Activated T-helper 9 cell treated with anti-CD3 and anti-CD28 coated beads, Interleukin-2, amount 50 U/mL, for 16 hours (primary cell): ENCODE results near the gene PACS1.
"Not testable (repeated sequence)": the region's sequence is repeated elsewhere in the genome, so short reads cannot be mapped to it uniquely, and the experiment has no call there.

Source experiments
- DNase-seq: peaks from one replicate; pipeline ENCODE4 v3.0.0-alpha.2; 2020; ENCODE audit warnings: low read depth

Gene PACS1

DNA sequence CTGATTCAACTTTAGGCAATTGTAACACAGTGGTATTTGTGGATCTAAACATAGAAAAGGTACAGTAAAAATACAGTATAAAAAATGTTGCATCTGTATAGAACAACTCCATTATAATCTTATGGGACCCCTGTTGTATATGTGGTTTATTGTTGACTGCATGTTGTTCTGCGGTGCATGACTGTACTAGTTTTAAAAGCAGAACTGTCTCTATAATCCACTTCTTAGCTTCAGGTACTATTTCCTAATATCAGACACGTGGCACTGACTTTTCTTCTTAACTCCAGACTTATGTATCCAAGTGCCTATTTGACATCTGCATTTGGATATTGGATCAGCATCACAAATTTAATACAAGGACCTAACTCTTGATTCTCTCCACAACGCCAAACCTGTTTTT, 41.1 kb downstream of the PACS1 start:
- DNase-seq: no peak

- no peak for DNase-seq
Measured at GRCh38 chr11:66112041-66112491, 42.0 kb downstream of the PACS1 start.

DNA sequence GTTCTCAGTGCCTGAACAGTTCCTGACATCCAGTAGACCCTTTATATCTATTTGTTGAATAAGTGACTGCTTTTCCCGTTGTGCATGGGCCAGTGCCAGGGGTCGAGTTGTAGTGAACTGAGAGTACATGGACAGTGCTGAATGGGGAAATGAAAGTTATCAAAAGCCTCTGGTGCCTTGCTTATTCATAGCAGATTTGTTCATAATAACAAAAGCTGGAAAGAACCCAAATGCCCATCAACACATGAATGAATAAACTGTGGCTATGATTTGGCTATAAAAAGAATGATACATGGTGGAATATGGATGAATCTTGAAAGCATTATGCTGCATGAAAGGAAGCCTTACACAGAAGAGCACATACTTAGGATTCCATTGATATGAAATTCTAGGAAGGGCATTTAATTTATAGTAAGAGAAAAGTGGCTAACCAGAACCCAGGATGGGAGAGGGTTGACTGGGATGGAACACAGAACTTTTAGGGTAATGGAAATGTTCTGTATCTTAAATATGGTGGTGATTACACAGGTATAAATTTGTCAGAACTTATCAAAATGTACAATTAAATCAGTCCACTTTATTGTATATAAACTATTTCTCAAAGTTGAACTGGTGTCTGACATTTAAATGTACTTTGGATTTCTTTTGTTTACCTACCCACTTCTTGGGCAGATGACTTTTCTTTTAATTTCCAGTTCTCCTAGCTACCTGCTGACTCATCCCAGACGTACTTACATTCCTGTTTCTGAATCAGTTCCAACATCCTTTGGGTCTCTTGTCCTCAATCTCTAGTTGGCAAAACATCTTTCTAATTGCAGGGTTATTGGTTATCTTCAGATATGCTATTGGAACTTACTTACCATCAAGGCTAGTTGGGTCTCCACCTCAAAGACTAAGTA, 42.8 kb downstream of the PACS1 start:
- DNase-seq: no peak

- DNase-seq: not testable (repeated sequence)
Measured at GRCh38 chr11:66114957-66115356, 44.9 kb downstream of the PACS1 start.

- DNase-seq: no peak
Measured at GRCh38 chr11:66115638-66116301, 45.7 kb downstream of the PACS1 start.

- no peak for DNase-seq
Measured at GRCh38 chr11:66116576-66117361, 46.7 kb downstream of the PACS1 start.

- no peak for DNase-seq
Measured at GRCh38 chr11:66118847-66119246, 48.8 kb downstream of the PACS1 start.

DNA sequence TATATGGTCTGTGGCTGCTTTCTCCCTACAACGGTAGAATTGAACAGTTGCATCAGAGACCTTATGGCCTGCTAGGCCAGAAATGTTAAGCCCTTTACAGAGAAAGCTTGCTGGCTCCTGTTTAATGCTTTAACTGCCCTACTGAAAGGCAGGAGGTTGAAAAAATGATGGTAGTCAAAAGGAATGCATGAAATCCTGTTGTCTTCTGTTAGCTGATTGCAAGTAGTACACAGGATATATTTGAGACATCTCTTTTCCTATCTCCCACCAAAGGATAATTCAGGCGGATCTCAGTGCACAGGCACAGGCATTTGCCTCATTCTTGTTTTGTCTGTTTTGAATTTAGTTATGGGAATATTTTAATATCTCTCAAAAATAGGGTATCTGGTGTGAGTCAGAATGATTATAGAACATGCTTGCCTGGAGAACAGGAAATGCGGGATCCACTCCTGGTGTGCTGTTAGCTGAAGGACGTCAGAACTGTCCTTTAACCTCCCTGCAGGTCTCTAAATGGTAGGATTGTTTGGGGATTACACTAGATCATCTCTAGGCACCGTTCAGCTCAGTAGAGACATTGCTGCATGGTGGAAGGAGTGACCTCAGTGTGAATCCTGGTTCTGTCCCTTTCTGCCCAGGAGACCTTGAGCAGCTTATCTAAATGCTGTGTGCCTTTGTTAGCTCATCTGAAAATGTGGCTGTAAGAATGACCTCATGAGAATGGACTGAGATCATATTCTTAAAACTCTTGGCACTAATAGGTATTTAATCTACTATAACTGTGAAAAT, 49.5 kb downstream of the PACS1 start:
- DNase-seq: no peak

DNA sequence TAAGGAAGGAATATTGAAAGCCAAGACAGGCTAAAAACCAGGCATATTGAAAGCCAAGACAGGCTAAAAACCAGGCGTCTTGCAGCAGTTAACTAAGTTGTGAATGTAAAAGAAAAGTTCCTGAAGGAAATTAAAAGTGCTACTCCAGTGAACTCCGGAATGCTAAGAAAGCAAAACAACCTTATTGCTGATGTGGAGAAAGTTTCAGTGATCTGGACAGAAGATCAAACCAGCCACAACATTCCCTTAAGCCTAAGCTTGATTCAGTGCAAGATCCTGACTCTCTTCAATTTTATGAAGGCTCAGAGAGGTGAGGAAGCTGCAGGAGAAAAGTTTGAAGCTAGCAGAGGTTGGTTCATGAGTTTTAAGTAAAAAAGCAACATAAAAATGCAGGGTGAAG, 51.4 kb downstream of the PACS1 start:
- no peak for DNase-seq

DNA sequence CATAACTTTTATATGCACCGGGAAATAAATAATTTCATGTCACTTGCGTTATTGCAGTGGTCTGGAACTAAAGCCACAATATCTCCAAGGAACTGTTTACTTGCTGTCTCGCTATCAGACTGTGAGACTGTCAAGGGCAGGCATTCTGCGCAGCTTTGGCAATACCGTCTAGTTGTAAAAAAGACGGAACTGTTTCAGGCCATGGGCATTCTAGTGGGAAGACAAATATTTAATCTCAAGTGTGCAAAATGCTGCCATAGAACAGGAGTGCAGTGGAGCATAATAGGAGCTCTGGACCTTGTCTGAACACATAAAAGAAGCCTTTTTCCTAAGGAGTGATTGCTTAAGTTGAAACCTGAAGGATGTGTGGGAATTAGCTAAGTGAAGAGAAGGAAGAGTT, 53.8 kb downstream of the PACS1 start:
- DNase-seq: no peak

DNA sequence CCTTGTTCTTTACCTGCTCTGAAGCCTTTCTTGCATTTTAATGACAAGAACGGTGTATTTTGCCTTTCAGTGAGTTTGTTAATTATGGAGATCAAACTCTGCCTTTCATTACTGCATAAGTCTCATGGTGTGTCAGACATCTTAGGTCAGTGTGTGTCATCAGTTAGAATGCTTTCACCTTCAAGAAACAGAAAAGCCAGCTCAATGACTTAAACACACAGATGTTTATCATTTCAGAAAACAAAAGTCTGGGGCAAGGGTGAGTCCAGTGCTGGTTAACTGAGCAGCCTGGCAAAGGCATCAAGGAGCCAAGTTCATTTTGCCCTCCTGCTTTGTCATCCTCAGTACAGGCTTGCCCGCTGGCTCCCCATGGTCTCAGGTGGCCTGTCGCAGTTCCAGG, 54.5 kb downstream of the PACS1 start:
- DNase-seq: no peak

- DNase-seq: no peak
Measured at GRCh38 chr11:66126064-66126463, 56.0 kb downstream of the PACS1 start.

GRCh38 chr11:66126808-66127555, 56.9 kb downstream of the PACS1 start:
- DNase-seq: peak; percentile 37

DNA sequence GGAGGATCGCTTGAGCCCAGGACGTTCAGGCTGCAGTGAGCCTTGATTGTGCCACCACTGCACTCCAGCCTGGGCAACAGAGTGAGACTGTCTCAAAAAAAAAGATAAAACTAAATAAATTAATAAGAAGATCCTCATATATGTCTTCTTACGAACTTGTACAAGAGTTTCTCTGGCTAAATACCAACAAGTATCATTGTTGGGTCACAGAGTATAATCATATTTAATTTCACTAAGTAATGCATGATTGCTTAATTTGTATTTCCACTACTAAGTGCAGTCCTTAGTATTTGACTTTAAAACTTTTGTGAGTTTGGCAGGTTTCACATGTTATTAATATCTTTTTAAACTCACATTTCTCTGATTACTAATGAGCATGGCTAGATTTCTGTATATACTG, 60.9 kb downstream of the PACS1 start:
- no peak for DNase-seq

DNA sequence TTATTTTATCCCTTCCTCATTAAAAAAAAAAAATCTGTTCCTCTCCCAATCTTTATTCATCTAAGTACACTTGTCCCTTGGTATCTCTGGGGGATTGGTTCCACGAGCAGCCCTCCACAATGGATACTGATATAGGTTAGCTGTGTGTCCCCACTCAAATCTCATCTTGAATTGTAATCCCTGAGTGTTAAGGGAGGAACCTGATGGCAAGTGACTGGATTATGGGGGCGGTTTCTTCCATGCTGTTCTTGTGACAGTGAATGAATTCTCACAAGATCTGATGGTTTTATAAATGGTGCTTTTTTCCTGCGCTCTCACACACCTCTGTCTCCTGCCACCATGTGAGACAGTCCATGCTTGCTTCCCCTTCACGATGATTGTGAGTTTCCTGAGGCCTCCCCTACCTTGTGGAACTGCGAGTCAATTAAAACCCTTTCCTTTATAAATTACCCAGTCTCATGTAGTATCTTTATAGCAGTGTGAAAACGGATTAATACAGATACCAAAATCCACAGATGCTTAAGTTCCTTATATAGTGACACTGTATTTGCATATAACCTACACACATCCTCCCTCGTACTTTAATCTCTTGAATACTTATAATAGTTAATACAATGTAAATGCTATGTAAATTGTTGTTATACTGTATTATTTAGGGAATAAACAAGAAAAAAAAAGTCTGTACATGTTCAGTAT, 62.0 kb downstream of the PACS1 start:
- no peak for DNase-seq

DNA sequence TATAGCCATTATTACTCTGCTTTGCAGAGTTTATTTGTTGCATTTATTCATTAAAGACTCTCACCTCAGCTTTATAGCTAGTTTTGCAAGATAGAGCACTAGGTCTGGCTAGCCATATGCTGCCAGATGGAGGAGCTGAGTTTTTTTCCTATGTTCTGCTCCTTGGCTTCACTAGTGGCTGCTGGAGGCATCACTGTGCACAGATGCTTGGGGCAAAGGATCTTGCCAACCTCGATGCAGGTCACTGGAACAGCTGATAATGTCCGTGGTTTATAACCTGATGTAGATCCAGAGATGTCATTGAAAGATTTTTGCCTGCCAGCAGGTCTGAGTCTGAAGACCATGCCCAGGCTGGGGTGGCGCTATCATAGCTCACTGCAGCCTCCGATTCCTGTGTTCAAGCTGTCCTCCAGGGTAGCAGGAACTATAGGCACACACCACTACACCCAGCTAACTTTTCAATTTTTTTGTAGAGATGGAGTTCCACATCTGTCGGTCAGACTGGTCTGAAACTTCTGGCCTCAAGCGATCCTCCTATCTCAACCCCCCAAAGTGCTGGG, 63.2 kb downstream of the PACS1 start:
- no peak for DNase-seq

- no peak for DNase-seq
Measured at GRCh38 chr11:66136752-66137123, 66.7 kb downstream of the PACS1 start.

DNA sequence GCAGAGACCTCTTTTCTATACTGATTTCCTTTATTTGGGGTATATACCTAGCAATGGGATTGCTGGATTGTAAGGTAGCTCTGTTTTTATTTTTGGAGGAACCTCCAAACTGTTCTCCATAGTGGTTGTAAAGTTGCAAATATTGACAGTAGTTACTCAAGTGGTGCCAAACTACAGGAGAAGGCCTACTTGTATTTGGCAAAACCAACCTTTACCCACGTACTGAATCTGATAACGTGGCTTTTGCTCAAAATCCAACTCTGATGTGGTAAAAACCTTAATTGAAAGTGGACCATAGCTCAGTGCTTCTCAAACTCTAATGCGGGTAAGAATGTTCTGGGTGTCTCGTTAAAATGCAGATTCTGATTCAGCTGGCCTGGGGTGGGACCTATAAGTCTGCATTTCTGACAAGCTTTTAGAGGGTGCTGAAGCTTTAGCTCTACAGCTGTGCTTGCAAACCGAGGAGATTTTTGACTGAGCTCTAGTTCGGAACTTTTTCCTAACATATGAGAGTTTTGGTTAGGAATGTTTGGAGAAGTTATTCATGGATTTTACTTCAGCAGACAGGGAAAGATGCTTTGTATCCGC, 69.8 kb downstream of the PACS1 start:
- DNase-seq: no peak

GRCh38 chr11:66142370-66143263, 72.5 kb downstream of the PACS1 start:
- no peak for DNase-seq
